Neural progenitor cell (in vitro differentiated cells): ENCODE measurements around the gene KLK7.

Experiments
- CTCF ChIP-seq: fragments of 200-600 bp; sonication (generic); IDR thresholded peaks from 2 replicates; pipeline ENCODE4 v1.5.1; 2017; ENCODE audit warnings: antibody characterized with exemption, mild to moderate bottlenecking
- EZH2phosphoT487 ChIP-seq: fragments of 200-600 bp; sonication (generic); IDR thresholded peaks from 2 replicates; pipeline ENCODE4 v1.6.1; 2017; ENCODE audit warnings: antibody characterized with exemption

- TF ChIP-seq CTCF, result no peak
- no peak for TF ChIP-seq EZH2phosphoT487
Observed at GRCh38 chr19:51026554-51026831, 42.8 kb upstream of the KLK7 start, which contains the start of gene KLK11.
